Thyroid gland (tissue), 4 donors: Measurements from ENCODE around the gene SLC7A5. TPM values are rescaled to one million over a fixed set of nuclear protein-coding genes. Genes with fewer than 3 reads are reported as not detected.

Source experiments
- DNase-seq, 2 donors: peaks; one replicate each; pipeline ENCODE4 v3.0.0-alpha.2; 2019
- H3K27ac ChIP-seq, 3 donors: fragments of 200-600 bp; sonication (generic); 1 replicate in 2 of 3; 2 replicates in 1 of 3; pipeline ENCODE4 v1.5.1; 2016 to 2019; ENCODE audit warnings: mild to moderate bottlenecking in 1 of 3, moderate library complexity in 1 of 3
- H3K27me3 ChIP-seq: fragments of 200-600 bp; sonication (generic); one replicate; pipeline ENCODE4 v1.5.1; 2019
- H3K36me3 ChIP-seq, 2 donors: fragments of 200-600 bp; sonication (generic); one replicate each; pipeline ENCODE4 v1.5.1; 2016 to 2019
- H3K4me1 ChIP-seq, 2 donors: fragments of 200-600 bp; sonication (generic); one replicate each; pipeline ENCODE4 v1.5.1; 2017 to 2019
- H3K4me3 ChIP-seq, 3 donors: fragments of 200-600 bp; sonication (generic); replicated peaks in 1 of 3; 1 replicate in 2 of 3; 2 replicates in 1 of 3; pipeline ENCODE4 v1.5.1; 2016; ENCODE audit warnings: mild to moderate bottlenecking in 1 of 3
- H3K9me3 ChIP-seq: fragments of 200-600 bp; sonication (generic); one replicate; pipeline ENCODE4 v1.5.1; 2017
- POLR2A ChIP-seq, 2 donors: fragments of 450-650 bp; IDR thresholded peaks; one replicate each; pipeline ENCODE4 v1.6.1; 2017; ENCODE audit warnings: antibody characterized with exemption in 2 of 2, mild to moderate bottlenecking in 2 of 2, moderate library complexity in 1 of 2
- WGBS, 2 donors: methylation state at CpG; one replicate each; pipeline ENCODE4 v1.1.5; 2017; 5-methylcytosine and 5-hydroxymethylcytosine counted together
- intact Hi-C: fragments of 100-400 bp; cut with DNase I; formaldehyde crosslinking; loops from one replicate; pipeline ENCODE4 v1.15.1; 2023
- total RNA-seq, 4 donors: library from RNA; depleted of rRNA; stranded (reverse); fragments of >200 nt; gene quantifications; one replicate each; pipeline ENCODE4 v1.2.3, GENCODE V29; 2016
- TF ChIP-seq, protein P1 (sequence below), 6 experiments: fragments of 200-600 bp in 3 of 6; fragments of 450-650 bp in 3 of 6; sonication (generic) in 3 of 6; IDR thresholded peaks; one replicate each; pipeline ENCODE4 v1.5.1; 2016 to 2019; ENCODE audit warnings: antibody characterized with exemption in 6 of 6, mild to moderate bottlenecking in 2 of 6, inconsistent platforms in 1 of 6, moderate library complexity in 1 of 6

Gene SLC7A5
- total RNA-seq, 4 donors from 2014 or later, result 1.1 to 5.2 (median 2.2) TPM

DNA sequence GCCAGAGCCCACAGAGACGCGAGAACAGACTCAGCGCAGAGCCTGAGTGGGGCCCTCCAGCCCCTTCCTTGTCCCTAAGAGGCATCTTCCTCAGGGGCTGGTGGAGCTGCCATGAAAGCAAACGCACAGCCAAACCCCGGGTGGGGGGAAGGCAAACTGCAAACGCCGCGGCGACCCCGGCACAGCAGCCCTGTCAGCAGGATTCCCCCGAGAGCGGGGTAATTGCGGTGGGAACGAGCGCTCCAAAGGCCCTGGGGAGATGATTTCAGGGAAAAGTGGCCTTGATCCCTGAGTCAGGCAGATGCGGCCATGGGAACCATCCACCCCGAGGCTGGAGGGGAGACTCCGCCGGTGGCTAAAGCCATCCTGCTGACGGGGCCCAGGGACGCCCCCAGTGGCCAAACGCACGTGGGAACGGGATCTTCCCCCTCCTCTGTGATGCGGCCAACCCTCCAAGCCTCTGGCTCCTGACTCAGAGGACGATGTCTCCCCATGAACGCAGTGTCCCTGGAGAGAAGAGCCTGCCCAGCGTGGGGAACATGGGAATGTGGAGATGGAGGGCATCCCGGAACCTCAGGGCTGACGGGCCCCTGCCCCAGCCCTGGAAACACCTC, 25.1 kb downstream of the SLC7A5 start:
- intact Hi-C loops, result loop anchor here (5.0 kb wide), 1 partner anchor 62 kb away; no protein-coding TSS in a partner anchor
- Histone ChIP-seq H3K9me3 (no peaks in the 10 kb centered on the region), H3K36me3 (no peaks in the 10 kb centered on the region), H3K4me3 (no peak overlapping the region), H3K27me3 (no peaks in the 10 kb centered on the region), H3K4me1 (peaks cover 20 to 31% of the 10 kb centered on the region in 2 donors), H3K27ac (peak overlapping the region in 1 of 3 donors; percentile 10)
- WGBS, 2 donors, result 75 to 79% methylated on average over 26 to 30 of the region's 30 CpGs
- no peak for DNase-seq
- no peak for TF ChIP-seq POLR2A (IDR thresholded peaks at IDR 0.05)
- TF ChIP-seq, protein P1, sequence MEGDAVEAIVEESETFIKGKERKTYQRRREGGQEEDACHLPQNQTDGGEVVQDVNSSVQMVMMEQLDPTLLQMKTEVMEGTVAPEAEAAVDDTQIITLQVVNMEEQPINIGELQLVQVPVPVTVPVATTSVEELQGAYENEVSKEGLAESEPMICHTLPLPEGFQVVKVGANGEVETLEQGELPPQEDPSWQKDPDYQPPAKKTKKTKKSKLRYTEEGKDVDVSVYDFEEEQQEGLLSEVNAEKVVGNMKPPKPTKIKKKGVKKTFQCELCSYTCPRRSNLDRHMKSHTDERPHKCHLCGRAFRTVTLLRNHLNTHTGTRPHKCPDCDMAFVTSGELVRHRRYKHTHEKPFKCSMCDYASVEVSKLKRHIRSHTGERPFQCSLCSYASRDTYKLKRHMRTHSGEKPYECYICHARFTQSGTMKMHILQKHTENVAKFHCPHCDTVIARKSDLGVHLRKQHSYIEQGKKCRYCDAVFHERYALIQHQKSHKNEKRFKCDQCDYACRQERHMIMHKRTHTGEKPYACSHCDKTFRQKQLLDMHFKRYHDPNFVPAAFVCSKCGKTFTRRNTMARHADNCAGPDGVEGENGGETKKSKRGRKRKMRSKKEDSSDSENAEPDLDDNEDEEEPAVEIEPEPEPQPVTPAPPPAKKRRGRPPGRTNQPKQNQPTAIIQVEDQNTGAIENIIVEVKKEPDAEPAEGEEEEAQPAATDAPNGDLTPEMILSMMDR (IDR thresholded peaks at IDR 0.05), result no peak

DNA sequence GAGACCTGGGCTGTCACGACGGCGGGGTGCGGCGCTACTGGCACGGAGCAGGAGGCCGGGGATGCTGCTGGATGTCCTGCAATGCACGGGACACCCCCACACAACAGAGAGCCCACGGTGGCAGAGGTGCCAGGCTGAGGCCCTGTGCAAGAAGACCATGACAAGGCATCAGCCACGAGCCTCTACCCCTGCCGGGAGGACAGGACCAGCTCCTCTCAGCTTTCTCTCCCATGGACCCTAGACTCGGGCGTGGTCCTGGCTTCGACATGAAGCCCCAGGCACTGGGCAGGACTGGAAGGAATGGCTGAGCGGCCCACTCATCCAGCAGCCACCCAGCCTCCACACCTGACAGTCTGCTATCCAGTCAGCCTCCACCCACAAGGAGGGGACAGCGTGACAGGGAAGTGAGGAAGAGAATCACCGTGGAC, 25.6 kb downstream of the SLC7A5 start:
- Histone ChIP-seq H3K27ac (peak overlapping the region in 1 of 3 donors; percentile 10), H3K9me3 (no peaks in the 10 kb centered on the region), H3K36me3 (no peaks in the 10 kb centered on the region), H3K4me3 (no peak overlapping the region), H3K4me1 (peaks cover 23 to 32% of the 10 kb centered on the region in 2 donors), H3K27me3 (no peaks in the 10 kb centered on the region)
- intact Hi-C loops, result loop anchor here (5.0 kb wide), 1 partner anchor 61 kb away; no protein-coding TSS in a partner anchor
- DNase-seq, result no peak
- no peak for TF ChIP-seq POLR2A (IDR thresholded peaks at IDR 0.05)
- TF ChIP-seq, protein P1 (IDR thresholded peaks at IDR 0.05), result no peak
- WGBS, 2 donors, result 77 to 87% methylated on average over 2 to 7 of the region's 17 CpGs

DNA sequence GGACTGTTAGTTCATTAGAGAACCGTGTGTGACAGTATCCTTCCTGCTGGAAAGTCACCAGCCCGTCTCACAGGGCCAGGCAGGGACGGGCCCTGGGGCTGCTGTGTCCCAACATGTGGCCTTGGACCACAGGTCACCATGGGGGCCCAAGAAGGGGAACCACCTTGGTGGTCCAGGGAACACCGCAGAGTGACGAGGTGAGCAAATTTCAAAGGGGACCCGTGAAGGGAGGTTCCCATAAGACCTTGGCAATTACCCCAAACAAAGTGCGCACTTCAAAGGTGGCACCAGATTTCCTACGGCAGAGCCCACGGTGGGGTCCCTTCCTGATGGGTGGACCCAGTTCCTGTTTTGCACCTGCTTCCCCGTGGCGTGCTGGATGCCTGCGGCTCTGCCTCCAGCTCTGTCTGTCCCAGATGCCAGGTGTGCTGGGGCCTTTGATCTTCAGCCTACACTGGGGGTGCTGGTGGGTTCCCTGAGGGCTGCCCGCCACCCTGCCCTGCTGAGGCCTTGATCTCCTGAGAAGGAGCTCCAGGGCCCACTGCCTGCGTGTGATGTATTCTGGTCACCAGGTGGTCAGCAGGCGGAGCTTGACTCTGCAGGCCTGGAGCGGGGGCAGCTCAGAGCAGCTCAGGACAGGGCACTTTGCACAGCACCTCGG, 27.0 kb downstream of the SLC7A5 start:
- TF ChIP-seq POLR2A (IDR thresholded peaks at IDR 0.05), result no peak
- TF ChIP-seq, protein P1 (IDR thresholded peaks at IDR 0.05), result no peak
- H3K4me1 ChIP-seq, result peaks cover 14 to 18% of the 10 kb centered on the region in 2 donors
- H3K36me3 ChIP-seq, result no peaks in the 10 kb centered on the region
- H3K27ac ChIP-seq, result no peak overlapping the region
- no peak for DNase-seq
- intact Hi-C loops, result loop anchor here (5.0 kb wide), 1 partner anchor 60 kb away; no protein-coding TSS in a partner anchor
- no peaks in the 10 kb centered on the region for H3K27me3 ChIP-seq
- WGBS, 2 donors, result 71 to 86% methylated on average over 8 to 14 of the region's 17 CpGs
- H3K9me3 ChIP-seq, result no peaks in the 10 kb centered on the region
- no peak overlapping the region for H3K4me3 ChIP-seq

DNA sequence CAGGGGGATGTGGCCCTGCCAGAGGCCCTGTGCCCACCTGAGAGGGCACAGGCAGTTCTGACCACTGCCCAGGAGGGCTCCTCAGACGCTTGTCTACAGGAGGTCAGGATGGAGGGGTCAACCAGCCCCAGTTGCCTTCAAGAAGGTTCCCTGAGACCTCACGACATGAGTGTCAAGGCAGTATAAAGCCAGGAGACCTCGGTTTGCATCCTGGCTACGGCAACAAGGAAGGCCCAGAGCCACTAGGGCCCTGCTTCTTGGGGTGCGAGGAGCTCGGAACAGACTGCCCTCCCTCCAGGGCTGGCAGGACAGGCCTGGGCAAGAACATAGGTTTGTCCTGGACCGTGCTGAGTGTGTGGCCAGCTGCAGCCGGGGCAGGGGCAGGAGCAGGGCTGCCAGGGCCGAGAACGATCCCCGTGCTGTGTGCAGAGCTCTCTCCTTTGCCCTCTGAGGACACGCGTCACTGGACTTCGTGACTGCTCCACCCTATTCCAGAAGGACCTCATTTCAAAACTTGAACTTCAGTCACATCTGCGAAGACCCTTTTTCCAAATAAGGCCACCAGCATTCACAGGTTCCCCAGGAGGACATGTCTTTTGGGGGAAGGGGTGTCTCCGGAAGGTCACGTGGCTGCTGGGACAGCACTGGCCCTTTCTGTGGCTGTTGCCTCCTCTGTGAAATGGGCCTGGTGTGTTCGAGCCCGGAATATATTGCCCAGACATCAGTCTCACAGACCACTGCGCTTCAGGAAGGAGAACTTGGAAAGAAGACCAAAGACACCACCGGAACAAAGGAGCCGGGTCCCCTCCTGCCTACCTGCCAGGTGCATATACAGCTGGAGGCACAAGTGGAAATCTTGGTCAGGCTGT, 27.7 kb downstream of the SLC7A5 start:
- Histone ChIP-seq H3K4me3 (no peak overlapping the region), H3K4me1 (peaks cover 14 to 18% of the 10 kb centered on the region in 2 donors), H3K27ac (no peak overlapping the region), H3K36me3 (no peaks in the 10 kb centered on the region), H3K27me3 (no peaks in the 10 kb centered on the region), H3K9me3 (no peaks in the 10 kb centered on the region)
- TF ChIP-seq, protein P1 (IDR thresholded peaks at IDR 0.05), result no peak
- TF ChIP-seq POLR2A (IDR thresholded peaks at IDR 0.05), result no peak
- no peak for DNase-seq
- intact Hi-C loops, result loop anchor here (5.0 kb wide), 1 partner anchor 59 kb away; no protein-coding TSS in a partner anchor
- 91% methylated on average over 18 to 19 of the region's 22 CpGs for WGBS, 2 donors
